GM19324 (cell line): ENCODE results near the gene WASF2.

Experiments
- ATAC-seq: cut with Tn5 transposase; IDR thresholded peaks from one replicate; pipeline ENCODE4 v1.9.1; 2021; ENCODE audit warnings: mild to moderate bottlenecking, moderate library complexity; ENCODE audit not compliant: unreplicated experiment, low FRiP score

The WASF2 gene

DNA sequence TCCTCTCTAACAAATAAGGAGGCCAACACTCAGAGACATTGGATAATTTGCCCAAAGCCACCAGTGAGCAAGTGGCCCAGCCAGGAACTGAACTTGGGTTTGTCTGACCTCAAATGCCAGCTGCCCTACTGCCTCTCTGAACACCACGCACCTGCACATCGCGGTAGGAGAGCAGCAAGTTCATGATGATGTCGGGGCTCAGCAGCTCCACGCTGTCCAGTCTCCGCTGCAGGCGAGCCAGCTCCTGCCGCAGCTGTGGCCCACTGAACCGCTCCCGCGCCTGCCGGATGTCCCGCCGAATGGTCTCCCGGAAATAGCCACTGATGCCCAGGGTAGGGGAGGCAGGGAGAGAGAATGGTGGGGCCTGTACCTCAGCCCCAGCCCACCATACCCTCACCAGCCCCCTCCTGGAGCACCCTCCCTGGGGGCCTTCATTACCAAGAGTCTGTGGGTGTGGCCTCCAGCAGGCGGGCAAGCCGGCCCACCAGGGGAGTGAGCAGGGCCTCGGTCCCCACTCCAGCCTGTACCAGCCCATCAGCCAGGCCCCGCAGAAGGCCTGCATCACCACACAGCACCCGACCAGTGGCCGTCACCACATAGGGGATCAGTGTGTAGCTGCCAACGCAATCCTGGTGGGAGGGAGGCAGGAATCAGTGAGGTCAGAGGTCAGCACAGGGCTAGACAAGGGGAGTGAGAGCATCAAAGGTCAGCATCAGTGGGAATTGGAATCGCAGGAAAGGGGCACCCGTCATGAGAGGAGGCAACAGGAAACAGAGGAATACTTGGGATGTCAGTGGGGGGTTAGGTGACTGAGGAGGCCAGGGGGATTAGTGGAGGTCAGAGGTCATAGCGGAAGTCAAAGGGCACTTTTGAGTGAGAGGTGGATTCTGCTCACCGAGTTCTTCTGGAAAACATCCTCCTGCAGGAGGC, 125.9 kb downstream of the WASF2 start:
- ATAC-seq = no peak

- no peak for ATAC-seq
Observed at GRCh38 chr1:27361553-27361952, 128.4 kb downstream of the WASF2 start.

DNA sequence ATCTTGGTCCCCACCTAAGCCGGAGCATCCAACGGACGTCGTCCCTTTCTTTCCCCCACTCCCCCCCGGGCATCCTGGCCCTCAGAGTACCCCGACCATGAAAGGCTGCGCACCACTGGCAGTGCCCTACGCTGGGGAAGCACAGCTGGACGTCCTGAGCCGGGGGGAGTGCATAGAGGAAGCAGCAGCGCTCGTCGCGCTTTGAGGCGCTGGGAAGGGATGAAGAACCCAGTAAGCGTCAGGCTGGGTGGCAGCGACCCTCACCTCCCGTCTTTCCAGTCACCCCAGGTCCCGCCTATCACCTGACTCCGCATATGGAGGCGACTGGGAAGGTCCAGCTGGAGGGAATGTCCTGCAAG, 128.9 kb downstream of the WASF2 start:
- ATAC-seq = no peak

DNA sequence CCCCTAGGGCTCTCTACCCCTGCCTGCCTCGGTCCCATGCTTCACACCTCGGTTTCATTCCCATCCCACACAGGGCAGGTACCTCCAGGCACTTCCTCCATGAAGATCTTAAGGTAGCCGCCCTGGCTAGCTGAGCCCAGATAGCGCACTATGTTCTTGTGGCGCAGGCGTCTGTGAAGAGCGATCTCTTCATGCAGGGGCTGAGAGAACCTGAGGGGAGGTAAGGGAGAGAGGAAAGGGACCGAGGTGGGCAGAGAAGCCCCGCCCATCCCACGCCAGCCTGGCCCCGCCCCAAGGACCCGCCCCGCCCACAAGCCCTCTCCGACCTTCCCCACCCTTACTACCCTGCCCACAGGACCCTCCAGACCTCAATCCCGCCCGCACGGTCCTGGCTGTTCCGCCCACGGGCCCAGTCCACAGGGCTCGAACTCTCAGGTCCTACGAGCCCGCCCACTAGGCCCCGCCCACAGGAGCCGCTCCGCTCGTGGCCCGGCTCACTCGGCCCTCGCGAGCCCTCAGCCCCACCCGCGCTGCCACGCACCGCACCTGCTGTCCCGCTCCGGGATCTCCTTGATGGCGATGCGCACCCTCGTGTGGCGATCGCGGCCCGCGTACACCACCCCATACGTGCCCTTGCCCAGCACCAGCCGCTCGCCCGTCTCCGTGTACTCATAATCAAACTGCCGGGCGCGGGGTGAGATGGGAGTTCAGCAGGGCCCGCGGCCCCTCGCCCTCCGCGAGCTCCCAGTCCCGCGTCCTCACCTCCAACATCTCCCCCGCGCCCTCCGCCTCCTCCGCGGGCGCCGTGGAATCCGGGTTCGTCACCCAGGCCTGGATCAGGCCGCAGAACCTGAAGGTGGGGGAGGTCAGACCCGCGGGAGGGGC, 129.6 kb downstream of the WASF2 start:
- no peak for ATAC-seq

DNA sequence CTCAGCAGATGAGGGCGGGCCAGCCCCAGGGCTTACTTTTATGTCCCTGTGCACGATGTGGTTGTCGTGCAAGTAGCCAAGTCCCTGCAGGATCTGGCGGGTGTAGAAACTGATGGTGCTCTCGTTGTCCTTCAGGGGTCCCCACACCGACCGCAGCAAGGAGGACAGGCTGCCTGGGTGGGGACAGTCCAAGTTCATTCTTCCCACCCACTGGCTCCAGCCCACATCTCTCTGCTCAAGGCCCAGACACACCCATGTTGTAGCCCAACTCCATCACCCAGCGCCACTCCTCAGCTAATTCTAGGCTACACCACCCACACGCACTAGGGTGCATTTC, 130.2 kb downstream of the WASF2 start:
- no peak for ATAC-seq

DNA sequence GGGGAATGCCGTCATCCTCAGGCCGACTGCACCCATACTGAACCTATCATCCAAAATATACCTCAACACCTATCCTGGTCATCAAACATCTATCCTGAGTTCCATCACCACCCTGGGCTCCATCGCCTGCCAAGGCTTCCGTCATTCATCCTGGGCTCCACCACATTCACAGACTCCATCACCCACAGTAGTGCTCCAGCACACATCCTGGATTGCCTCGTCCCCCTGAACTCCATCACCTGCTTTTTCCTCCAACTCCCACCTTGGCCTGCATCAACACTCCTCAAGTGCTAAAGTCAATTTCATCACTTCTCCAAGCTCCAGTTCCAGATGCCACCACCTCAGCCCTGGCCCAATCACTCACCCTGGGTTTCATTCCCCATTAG, 131.0 kb downstream of the WASF2 start:
- ATAC-seq = no peak

DNA sequence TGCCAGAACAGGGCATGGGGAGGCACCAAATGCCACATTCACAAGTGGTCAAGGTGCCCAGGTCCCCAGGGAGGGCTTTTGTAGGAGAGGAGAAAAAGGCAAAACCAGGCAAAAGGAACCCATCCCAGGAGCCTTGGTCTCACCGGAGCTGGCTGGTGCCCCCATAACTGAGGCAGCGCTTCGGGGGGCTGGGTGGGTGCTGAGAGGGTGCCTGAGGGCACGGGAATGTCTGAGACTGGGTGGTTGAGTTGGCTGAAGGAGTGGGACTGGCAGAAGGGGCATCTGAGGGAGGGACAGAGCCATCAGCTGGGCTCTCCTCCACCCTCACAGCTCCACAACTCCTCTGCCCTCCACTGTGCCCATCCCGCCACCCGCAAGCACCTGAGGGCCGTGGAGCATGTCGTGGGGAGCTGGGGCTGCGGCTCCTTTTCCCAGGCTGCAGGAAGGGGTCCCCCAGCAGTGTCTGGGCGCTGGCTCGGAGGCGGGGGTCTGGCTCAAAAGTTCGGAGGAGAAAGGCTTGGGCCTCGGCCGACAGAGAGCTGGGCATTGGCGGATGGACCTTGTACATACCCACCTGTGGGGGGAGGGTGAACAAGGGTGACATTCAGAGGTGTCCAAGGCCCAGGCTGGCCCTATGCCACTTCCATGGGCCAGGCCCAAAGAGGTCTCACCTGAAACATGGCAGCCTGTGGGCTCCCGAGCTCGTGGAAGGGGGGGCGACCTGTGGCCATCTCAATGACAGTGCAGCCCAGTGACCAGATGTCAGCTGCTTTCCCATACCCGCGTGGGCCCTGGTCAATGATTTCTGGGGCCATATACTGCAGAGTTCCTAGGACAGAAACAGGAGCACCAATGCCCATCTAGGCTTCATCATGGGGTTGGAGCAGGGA, 131.7 kb downstream of the WASF2 start:
- ATAC-seq = no peak

GRCh38 chr1:27357281-27358037, 132.5 kb downstream of the WASF2 start:
- ATAC-seq = no peak

DNA sequence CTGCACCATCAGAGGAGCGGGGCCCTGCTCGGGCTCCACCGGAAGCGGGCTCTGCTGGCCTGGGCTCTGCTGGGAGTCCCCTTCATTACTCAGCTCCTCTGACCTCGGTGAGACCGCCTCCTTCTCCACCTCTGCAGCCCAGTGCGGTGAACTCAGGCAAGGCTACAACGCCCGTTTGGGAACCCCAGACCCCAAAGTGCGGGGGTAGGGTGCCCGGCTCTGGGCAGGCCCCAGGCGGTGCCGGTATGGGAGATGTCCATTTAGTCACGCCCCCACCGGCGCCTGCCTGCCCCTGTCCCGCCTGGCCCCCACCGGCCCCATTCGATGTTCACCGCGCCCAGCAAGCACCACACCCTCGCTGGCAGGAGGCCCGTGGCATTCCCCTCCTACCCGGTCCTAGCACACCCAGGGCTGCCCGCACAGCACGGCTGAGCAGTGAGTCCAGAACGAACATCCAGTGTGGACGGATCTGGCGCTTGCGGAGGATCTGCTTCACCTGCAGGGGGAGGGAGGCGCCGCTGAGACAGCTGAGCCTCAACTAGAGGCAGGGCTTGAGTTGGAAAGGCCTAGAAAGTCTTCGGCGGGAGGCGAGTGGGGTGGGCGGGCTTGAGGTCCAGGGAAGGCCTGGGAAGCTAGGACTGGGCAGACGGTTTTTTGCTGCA, 133.2 kb downstream of the WASF2 start:
- ATAC-seq = no peak

DNA sequence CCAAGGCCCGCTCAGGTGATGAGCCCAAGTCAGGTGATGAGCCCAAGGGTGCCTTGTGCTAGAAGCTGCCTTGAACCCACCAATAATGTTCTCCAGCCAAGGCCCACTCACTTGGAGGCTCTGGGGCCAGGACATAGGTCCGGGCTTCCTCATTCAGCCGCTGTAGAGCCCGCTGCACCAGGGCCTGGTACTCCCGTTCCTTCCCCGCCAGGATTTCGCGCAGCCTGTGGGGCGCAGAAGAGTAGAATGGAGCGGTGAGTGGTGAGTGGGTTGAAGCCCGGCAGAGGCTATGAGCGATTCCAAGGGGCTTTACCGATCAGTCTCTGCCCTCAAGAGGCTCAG, 133.7 kb downstream of the WASF2 start:
- ATAC-seq = no peak

DNA sequence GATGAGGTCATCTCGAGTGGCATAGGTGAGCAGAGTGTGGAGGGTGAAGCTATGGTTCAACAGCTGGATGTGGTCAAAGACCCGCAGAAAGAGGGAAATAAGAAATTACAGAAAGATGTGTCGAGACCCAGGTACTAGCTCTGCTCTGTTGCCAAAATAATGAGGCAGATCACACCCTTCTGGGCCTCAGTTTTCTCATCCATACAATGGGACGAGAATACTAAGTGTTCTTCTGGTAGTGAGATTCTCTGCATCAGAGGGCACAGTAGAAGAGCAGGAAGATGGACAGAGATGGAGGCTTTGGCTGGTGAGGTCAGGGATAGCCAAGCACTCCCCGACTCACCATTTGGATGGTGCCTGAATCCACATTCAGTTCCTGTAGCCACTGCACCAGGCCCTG, 134.3 kb downstream of the WASF2 start:
- no peak for ATAC-seq
